ENCODE measurements around the gene LGALS12.

DNA sequence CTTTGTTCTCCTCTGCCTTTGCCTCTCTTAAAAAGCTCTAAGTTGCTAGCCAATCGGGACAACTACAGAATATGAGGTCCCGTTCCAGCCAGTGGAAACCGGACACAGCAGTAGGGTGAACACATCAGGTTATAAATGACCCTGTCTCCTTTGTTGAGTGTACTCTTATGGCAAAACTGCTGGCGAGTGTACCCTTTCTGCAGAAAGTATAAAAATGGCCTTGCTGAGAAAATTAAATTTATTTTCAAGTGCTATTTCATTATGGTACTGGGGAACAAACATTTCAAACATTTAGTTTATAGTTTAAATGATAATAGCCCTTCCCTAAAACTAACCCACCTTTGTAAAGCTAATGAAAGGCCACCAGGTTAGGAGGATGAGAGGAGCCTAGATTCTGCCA is 6.0 kb upstream of the LGALS12 start:
- TF ChIP-seq, protein P1, sequence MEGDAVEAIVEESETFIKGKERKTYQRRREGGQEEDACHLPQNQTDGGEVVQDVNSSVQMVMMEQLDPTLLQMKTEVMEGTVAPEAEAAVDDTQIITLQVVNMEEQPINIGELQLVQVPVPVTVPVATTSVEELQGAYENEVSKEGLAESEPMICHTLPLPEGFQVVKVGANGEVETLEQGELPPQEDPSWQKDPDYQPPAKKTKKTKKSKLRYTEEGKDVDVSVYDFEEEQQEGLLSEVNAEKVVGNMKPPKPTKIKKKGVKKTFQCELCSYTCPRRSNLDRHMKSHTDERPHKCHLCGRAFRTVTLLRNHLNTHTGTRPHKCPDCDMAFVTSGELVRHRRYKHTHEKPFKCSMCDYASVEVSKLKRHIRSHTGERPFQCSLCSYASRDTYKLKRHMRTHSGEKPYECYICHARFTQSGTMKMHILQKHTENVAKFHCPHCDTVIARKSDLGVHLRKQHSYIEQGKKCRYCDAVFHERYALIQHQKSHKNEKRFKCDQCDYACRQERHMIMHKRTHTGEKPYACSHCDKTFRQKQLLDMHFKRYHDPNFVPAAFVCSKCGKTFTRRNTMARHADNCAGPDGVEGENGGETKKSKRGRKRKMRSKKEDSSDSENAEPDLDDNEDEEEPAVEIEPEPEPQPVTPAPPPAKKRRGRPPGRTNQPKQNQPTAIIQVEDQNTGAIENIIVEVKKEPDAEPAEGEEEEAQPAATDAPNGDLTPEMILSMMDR (IDR thresholded peaks at IDR 0.05), result no peak
- TF ChIP-seq POLR2A (IDR thresholded peaks at IDR 0.05), result no peak
